CD4-positive, alpha-beta T cell treated with Interleukin-17A for 4 hours (primary cell): Measurements from ENCODE around the gene CTBP2.

ENCODE experiments used
- DNase-seq: peaks from one replicate; pipeline ENCODE4 v3.0.0-alpha.2; 2020; ENCODE audit warnings: mixed read lengths

CTBP2 gene

DNA sequence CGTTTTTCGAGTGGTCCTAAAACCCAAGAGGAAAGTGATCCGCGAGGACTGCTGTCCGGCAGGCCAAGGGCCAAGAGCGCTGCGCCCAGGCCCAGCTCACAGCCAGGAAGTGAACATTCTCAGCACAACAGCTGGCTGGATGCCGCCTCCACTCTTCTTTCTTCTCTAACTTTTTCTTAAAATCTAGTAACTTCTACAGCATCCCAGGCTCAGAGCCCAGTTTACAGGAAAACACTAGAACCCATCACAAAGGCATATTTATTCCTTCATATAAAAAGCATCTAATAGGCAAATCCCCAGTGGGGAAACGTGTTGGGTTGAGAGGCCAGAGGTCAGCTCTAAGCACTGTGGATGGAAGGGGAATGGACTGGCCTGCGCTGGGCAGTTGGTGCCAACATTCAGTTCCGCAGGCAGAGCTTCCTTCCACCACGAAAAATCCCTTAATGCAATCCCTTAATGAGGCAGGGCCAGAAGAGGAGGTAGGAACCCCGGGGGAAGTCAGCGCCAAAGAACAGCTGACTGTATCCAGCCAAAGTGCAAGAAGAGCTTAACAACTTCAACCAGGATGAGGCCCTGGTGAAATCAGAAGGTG is 143.7 kb downstream of the CTBP2 start:
- no peak for DNase-seq

DNA sequence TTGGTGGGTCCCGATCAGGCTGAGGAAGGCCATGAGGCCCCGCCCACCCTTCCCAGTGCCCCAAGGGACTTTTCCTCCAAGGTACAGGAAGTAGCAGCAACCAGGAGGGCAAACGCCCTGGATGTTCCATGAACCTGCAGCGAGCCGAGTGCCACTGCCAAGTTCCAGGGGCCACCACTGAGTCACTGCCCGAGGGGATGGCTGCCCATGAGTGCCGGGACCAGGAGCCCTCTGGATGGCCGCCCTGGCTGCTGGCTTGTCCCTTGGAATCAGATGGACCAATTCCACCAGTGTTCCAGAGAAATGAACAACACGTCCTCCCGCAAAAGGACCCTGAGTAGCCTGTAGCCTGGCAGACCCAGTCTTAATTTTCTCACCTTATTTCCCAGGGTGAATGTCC is 144.2 kb downstream of the CTBP2 start:
- no peak for DNase-seq

DNA sequence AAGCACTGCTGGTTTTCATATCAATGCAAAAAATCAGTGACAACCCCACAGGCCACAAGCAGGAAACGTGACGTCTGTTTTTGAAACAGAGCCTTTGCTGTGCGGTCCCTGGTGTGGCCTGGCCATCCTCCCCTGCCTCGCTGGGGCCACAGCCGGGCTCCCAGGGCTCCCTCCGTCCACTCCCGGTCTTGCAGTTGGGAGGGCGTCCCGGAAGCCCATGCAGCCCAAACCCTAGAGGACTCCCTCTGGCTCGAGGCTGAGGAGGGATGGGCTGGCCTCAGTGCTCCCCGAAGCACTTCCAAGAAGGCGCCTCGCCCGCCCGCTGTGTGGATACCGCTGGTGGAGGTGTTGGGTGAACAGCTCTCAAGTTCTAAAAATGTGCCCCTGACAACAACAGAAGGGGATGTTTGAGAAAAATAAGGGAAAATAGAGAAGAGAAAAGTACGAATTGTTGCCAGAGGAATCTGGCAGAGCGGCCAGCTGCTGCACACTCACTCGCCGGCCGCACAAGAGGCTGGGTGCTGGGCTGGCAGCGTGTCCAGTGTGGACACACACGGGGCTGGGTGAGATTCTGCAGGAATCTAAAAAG is 144.9 kb downstream of the CTBP2 start:
- DNase-seq: no peak

DNA sequence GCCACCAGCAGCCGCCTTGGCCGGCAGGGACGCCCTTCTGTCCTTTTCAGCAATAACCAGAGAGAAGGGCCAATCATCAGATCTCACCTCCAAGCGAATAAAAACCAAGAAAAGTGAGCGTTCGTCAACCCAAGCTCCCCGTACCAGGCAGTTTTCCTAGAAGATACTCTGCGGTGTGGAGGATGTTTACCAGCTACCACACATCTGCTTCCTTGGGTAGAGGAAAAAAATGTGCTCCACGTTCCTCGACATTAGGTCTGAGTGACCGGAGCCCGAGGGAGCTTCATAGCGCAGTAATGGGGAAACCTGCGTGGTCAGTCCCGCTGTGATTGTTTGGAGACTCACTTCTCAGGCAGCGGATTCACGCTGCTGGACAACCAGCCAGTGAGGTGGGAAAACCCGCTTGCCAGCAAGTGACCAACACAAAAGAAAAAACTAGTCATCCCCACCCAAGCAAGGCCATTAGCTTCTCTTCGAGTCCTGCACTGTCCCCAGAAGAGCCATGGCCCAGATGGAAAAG is 145.5 kb downstream of the CTBP2 start:
- no peak for DNase-seq

DNA sequence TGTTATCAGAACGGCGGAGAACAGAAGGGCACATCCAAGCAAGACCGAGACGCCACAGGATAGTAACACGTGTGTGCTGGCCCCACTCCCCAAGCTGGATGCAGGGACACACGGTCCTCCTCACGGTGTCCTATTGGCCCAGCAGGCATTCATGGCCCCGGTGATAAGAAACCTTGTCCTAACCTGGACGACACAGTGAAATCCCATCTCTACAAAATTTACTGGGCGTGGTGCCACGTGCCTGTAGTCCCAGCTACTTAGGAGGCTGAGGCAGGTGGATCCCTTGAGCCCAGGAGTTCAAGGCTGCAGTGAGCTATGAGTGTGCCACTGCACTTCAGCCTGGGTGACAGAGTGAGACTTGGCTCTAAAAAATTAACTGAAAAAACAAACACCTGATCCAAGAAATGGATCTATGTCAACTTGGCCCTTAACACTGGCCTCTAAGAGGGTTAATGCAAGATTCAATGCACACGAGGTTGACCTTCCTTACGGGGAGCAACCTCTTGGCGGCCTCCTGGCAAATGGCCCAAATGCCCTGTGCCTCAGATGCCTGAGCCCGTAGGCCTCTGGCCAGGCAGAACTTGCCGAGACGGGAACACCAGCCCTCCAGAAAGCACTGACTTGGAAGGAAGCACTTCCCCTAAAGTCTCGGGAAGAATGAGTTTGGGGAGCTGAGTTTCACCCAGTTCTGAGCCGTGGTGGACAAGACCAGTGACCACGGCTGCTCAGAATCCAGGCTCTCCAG is 146.1 kb downstream of the CTBP2 start:
- DNase-seq: no peak

DNA sequence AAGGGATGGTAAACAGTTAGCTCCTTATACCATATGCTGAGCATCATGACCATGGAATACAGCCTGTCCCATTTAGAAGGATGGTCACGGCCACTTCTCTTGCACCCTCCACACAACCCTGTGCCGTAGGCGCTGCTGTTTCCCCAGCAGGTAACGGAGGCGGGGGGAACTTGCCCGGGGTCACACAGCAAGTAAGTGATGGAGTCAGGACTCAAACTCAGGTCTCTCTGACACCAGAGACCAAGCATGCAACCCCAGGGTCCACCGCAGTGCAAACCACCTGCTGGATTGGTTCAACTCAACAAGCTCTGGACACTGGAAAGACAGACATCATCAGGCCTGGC is 146.9 kb downstream of the CTBP2 start:
- no peak for DNase-seq

DNA sequence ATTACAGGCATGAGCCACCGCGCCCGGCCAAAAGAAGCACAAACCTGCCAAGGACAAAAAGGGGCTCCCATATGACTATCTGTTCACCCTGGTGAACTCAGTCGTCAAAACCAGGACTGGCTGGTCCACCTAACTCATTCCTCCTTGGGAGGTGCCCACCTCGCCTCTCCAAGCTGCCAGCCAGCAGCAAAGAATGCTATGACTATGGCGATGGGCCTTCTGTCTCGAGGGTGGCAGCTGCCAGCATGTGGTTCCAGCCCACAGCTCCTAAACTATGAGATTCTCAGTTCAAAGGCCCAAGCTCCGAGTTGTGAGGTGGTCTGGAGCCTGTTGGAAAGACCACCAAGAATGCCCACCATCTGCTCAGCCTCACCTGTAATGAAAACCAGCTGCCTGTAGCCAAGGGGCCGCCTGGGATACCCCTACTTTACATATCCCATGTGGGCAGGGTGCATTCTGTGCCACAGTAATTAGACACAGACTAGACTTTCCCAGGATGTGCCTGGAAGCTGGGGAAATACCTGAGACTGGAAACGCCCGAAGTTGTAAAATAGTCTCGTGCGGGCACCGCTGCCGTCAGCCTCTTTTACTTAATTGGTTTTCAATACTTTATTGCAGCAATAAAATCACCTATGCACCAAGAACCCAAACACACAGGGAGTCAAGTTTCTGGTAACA is 147.4 kb downstream of the CTBP2 start:
- no peak for DNase-seq

DNA sequence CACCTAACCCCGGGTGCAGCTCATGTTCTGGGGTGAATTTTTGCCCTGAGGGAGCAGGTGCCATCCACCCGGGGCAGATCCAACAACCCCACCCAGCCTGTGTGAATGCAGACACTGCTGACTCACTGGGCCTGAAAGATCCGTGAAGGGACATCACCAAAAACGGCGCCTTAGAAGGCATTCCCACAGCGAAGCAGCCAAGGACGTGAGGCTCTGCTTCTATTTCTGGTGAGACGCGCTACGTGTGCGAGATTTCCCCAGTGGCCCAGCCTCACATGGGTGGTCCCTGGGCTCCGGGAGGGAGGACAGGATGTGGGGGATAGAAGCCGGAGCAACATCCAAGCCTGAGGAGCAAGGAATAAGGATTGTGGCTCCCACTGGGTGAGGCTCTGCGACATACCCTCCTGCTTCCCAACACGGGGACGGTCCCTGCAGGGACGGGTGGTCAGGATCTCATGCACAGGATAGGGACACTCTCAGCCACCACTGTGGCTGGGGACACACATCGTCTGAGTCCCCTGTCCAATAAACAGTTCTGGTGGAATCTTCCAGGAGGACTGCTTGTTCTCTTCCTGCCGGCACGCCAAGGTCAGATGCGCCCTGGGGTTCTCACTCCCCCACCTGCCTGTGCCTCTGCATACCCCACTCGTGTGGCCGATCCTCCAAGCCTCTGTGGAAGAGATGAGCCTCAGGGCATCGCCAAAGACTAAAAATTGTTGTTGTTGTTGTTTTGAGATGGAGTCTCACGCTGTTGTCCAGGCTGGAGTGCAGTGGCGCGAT is 148.2 kb downstream of the CTBP2 start:
- no peak for DNase-seq

DNA sequence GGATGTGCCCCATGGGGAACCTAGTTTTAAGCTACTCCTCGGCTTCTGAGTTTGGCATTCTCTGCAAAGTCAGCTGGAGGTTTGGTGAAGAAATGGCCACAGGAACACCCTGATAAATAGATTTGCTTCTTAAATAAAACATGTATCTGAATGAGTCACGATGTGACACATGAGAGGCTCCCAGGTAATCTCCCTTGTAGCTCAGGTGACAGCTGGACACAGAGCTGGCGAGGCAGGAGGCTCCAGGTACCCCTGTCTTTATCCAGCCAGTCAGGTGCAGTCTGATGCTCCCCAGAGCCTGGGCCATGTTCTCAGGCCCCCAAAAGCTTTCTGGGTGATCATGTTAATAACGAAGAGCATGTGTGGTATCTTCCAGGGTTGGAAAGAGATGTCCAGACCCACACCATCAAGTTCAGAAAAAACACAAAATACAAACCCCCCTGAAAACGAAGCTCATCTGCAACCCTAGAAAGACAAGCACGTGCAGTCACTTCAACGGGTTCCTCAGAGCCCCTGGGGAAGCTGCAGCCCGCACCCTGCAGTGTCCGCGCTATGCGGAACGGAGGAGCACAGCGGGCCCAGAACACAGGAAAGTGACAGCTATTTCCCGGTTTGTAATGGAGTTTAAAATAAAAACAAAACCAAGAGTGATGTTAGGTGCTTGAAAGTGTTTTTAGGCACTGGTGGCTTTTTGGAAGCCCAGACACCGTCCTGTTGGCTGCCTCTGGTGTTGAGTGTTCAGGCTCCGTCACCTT is 149.0 kb downstream of the CTBP2 start:
- DNase-seq: no peak

DNA sequence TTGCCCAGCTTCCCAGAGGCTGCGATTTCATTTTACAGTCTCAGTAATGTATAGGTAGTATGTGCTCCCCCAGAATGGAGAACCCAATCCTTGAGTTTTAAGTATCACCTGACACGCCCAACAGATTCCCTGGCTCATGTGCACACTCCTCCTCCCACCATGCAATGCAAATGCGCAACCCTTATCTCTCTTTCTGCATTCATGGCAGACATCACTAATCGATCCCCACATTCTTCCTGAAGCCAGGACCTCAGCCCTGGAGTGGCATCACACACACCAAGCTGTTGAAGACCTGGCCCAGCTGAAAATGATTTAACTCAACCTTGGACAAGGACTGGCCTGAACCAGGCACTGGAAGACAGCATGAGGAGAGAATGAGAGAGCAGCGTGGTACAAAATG is 150.0 kb downstream of the CTBP2 start:
- no peak for DNase-seq

DNA sequence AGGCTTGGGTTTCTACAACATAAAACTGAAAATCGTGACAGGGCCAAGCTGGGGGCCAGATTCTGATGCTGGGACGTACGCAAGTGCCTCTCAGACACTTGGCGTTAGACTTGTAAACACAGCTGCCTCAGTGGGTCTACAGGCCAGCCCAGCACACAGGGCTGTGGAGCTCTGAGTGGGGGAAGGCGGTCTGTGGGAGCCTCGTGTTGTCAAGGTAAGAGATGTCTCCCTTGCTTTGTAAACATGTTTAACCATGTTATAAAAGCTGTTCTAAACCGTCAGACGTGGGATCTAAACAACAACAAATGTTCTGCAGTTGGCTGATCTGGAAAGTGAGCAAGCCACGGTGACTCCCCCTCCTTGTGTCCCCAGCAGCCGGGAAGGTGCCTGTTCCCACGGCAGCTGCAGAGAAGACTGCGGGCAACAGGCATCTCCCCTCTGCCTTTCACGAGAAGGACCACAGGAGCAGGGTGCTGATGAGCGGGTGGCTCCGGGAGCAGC is 150.7 kb downstream of the CTBP2 start:
- DNase-seq: no peak

DNA sequence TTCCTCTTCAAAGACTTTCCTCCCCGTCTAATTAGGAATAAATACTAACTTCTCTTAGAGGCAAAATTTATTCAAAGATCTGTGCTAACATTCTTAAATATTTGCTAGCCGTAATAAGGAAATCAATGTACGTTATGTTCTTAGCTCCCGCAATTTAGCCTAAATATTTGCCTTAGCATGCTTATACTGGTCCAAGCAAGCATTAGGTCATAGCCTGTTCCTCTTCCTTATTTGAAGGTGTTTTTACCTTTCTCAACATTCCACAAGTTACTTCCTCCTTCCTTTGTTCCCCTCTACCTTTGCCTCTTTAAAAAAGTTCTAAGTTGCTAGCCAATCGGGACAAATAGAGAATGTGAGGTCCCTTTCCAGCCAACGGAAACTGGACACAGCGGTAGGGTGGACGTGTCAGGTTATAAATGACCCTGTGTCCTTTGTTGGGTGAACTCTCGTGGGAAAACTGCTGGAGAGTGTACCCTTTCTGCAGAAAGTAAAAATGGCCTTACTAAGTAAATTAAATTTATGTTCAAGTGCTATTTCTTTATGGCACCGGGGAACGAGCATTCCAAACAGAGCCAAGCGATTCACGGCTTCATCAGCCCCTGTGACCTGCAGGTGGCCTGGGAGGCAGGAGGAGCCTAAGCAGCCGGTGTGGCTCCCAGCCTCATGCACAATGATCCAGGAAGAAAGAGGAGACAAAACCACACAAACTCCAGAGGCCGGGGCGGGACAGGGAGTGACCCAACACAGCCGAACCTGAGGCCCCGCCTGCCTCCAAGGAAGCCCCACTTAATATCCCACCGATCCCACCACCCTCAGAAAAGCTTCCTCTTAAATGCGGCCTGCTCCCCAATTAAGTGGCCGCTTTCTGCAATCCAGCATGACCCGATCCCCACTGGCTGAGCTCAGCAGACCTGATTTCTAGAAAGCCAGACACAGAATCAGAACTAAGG is 151.4 kb downstream of the CTBP2 start:
- no peak for DNase-seq

DNA sequence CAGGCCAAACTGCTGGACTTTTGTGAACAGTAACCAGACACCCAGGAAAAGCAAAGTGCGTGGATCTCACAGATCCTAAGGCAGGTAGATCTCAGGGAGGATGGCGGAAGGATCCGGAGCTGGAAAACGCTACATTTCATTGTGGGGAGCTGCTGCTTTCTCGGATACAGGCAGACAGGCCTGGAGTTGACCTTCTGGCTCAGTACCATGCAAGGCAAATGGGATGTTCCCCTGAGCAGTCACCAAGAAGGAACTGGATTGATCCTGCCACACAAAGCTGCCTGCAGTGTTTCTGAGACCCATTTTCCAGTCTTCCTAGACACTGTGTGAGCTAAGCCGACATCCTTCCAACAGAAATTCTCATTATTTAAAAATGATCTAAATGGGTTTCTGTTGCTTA is 152.9 kb downstream of the CTBP2 start:
- no peak for DNase-seq

DNA sequence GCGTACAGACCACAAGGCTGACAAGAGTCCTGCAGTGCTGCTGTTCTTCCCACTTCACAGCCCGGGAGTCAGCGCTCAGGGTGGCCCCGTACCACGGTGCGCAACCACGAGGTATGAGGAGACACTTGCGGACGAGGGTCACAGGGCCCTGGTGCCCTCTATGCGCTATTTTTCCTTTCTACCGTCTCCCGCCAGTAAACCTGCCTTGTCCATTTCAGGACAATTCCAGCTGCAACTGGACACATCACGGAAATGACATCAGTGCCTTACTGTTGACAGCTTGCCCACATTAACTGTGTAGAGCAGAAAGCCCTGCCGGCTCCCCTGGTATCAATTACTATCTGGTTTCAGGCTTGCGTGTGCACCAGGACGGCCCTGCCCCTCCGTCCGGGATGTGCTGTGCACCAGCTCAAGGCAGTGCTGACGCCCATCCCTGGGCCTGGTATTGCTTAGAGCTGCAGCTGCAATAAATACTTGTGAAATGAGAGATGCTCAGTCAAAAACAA is 153.4 kb downstream of the CTBP2 start:
- no peak for DNase-seq

DNA sequence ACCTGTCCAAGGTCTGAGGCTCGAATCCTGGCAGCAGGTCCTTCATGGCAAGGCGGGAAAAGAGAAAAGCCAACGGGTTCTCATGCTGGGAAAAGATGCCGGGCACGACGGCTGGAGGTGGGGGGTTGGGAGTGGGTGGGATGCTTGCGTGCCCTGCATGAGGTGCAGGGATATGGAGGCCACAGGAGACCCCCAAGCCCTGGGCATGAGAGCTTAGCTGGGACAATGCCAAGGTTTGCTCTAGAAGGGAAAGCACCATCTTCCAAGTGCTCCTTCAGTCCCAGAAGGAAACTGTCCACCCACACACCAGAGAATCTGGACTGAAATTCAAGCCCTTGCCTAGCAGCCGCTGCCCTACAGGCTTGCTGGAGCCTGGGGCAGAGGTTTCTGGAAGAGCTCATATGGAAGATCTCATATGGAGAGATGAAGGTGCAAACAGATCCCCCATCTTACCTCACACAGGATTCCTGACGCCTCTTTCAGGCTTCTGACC is 154.1 kb downstream of the CTBP2 start:
- no peak for DNase-seq

DNA sequence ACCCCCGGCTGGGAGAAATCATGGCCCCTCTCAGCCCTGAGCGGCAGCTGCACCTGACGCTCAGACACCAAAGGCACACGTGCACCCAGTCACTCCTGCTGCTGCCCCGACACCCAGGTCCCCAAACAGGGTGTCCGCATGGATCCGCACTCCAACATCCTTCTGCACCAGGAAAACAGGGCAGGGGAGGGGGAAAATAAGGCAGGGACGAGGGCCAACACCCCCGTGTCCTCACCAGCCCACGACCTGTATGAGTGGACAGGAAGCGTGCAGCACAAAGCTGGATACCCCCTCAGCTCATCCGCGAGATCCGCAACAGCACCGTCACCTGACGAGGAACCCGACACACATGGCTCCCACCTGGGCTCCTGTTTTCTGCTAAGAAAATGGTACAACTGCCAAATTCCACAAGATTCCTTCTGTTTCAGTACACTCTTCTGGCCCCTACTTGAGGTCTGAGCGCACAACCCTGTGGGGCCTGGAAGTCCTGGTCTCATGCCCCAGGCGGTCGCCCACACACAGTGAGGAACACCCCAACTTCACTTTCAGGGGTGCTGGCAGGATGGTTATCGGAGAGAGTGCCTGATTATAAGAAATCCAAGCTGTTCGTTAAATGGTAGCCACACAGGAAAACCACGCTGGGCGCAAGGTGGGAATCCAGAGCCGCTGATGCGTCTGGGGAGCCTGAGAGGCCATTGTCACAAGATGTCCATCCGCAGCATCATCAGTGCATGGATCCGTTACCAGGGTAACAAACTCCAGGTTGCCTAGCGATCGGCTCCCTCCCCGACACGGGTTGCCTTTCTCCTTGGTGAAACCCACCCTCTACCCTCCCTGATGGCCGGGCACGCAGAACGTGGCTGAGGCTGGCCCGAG is 154.8 kb downstream of the CTBP2 start:
- no peak for DNase-seq

DNA sequence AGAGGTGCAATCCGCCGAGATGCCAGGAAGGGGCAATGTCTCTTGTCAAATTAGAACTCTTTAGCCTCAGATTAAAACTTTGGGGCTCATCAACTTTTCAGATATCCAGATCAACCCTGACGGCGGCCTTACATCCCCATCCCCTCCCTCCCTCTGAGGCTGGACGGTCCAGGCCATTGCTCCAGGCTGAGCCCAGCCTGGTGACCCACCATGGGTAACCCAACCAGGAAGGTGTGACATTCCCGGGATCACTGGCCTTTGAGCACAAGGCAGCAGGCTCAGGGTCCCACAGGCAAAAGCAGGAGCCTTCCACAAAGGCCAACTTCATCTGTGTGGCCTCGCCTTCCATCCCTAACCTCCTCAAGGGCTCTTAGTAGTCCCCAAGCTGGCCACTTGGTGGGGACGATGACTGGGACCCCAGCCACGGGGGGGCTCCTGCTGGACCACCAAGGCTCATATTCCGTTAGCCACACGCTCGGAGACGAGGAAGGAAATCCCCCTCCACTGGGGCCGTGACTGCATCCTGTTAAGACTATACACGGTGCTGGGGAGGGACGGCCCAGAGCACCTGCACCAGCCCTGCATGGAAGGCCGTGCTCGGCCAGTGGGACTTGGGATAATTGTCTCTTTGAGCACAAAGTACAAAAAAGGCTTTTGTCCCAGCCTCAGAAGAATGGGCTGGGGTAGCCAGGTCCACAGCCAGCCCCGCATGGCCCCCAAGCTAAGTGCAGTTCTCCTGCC is 155.6 kb downstream of the CTBP2 start:
- DNase-seq: no peak

DNA sequence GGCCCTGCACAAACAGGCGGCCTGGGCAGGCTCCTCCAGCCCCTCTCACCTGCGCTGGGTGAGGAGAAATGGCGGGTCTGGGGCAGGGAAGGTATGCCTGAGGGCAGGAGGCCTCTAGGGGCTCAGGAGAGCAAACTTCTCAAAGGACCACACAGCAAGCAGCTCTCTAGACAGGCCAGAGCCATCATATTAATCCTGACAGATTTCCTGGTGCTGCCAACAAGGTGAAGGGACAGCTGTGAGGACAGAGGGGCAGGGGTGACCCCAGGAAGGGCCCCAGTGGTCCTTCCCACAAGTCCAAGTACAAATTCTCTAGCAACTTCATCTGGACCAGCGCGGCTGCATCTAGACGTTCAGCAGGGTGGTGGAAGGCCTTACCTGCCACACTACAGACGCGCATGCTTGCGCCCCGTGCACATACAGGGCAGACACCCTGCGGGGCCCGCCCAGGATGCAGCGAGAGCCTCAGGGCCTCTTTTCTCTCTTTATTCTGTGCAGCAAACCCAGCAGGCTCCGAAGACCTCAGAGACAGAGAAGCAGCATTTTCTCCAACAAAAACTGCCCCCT is 156.4 kb downstream of the CTBP2 start:
- DNase-seq: no peak
